ENCODE results near the gene CHERP.
"Not testable (repeated sequence)": the region's sequence is repeated elsewhere in the genome, so short reads cannot be mapped to it uniquely, and the experiment has no call there.

CHERP gene

DNA sequence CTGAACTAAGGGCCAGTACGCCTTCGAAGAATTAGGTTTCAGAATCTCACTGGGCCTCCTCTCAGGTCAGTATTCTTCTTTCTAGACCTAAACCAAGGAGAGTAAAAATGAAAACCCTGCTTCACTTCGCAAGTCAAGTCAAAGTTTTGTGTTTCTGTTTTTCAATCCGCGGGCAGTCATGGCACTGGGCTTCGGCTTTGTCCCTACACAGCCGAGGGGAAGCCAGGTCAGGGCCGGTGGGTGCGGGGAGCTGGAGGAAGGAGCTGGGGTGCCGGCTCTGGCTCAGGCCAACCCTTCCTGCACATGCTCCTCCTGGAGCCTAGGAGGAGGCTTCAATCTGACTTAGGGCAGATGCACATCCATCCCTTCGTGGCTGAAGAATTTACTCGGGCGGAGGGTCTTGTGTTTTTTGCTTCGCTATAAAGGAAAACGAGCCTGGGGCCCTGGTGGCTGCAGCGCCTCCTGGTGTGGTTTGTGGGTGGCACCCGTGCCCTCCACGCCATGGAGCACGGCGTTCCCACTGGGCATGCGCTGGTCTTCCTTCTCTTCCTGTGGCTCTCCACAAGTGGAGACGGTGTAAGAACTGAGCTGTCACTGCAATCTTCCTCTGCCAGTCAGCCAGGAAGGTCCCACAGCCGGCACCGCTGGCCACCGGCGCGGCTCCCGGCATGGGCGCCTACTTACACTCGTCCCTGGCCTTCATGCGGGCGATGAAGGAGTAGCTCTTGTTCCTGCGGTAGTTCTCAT, 23.6 kb downstream of the CHERP start:
- no peak for DNase-seq

DNA sequence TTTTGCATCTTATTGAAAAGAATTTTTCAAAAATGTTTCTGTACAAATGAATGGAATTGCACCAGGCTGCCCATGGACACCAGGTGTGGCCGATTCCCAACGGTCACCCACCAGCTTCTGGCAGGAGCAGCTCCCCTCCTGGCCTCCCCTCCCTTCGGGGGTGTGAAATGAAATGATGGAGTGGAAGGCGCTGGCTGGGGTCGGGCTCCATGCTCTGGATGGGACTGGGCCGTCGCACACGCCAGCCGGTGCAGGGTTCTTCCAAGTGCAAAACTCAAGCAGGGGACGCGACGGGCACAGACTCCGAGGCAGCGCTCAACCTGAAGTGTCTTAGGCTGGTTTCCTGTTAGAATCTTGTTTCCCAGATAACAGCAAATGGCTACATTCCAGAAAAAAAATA, 24.2 kb downstream of the CHERP start:
- DNase-seq: no peak

DNA sequence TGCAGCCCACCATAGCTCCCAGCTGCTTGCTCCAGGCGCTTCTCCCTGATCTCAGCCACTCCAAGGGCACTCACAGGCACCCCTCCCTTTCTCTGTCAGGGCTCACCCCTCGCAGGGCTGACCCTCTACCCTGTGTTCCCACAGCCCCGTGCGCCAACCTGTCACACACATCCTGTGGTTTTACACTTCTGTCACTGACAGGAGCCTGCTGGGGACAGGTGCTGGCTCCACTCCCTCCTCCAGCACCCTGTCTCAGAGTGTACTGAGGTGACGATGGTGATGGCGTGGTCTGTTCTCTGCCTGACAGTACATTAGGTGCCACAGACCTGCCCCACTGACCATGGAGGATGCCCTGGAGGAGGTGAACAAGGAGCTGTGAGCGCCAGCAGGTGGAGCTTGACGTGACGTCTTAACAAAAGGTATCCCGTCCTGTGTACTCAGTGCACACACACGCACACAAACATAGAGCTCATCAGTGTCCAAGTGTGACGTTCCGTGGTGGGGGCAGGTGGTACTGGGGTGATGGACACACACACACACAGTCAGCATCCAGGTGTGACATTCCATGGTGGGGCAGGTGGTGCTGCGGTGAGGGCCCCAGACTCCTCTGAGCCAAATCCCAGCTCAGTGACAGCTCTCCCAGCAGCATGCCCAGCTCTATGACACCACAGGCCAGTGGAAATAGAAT, 25.2 kb downstream of the CHERP start:
- no peak for DNase-seq

DNA sequence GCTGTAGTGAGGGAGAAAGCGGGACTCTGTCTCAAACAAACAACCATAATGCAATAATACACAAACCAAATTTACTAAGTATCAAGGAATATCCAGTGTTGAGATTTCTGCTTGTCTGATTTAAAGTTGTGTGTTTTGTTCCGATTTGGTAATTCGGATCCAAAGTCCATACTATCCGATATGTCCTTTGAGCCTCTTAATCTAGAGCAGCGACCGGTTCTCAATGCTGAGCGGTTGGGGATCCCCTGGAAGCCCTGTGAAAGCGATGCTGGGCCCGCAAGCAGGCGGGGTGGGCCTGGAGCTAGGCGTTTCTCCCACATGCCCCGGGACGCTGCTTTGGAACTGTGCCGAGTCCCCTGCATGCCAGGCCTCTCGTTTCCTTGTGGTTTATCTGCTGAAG, 25.9 kb downstream of the CHERP start:
- no peak for DNase-seq

DNA sequence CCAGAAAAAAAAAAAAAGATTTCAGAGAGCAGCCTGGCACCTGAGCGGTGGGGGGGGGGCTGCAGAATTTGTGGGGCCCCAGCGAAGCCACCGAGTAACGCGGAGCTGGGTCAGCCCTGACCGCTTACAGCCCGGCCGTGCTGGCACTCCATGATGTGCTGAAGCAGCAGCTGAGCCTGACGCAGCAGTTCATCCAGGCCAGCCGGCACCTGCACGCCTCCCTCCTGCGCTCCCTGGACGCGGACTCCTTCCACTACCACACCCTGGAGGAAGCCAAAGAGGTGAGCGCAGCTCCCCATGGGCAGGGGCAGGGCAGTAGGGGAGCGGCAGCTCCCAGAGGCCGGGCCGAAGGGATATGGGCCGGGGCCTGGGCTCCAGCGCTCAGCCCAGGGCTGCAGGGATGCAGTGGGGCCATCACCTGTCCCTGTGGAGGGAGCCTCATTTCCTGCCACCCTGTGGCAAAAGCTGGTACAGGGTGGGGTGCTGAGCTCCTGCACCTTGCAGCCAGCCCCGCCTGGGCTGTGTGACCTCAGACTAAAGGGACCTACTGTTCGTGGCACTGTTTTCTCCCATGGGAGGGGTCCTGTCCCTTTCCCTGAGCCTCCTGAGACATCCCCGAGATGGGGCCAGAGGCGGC, 27.7 kb downstream of the CHERP start:
- DNase-seq: no peak

DNA sequence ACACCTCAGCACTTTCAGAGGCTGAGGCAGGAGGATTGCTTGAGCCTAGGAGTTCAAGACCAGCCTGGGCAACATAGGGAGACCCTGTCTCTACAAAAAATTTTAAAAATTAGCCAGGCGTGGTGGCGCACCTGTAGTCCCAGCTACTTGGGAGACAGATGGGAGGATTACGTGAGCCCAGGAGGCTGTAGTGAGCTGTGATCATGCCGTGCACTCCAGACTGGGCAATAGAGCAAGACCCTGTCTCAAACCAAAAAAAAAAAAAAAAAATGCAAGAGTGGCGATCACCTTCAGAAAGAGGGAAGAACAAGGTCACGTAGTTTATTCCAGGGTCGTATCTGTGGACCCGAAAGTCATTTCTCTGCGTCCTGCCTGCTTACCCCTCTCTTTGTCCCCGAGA, 29.6 kb downstream of the CHERP start:
- not testable (repeated sequence) for DNase-seq

DNA sequence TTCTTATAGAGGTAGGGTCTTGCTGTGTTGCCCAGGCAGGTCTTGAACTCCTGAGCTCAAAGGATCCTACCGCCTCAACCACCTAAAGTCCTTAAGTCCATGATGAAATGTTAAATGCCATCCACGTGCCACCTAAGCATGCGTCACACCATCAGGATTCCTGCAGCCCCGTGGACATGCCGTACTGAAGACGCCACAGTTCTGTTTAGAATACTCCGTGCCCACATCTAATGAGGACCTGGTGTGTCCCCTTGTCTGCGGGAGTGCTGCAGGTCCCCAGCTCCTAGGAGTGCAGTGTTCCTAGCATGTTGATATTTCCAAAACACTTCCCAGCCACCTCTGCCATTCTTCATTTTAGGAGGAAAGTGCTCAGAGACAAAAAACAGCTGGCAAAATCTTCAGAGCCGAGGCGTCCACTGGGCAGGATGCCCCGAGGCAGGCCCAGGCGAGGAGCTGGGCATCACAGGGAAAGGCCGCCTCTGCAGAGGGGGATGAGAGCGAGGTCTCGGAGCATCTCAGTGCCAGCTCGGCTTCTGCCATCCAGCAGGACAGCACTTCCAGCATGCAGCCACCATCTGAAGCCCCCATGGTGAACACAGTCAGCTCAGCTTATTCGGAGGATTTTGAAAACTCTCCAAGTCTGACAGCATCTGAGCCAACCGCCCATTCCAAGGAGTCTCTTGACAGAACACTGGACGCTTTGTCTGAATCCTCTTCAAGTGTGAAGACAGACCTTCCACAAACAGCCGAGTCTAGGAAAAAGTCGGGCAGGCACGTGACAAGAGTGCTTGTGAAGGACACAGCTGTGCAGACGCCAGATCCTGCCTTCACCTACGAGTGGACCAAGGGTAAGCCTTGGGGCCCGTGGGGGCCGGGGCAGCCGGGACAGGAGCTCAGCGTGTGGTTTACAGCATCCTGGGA, 32.8 kb downstream of the CHERP start:
- DNase-seq: no peak

DNA sequence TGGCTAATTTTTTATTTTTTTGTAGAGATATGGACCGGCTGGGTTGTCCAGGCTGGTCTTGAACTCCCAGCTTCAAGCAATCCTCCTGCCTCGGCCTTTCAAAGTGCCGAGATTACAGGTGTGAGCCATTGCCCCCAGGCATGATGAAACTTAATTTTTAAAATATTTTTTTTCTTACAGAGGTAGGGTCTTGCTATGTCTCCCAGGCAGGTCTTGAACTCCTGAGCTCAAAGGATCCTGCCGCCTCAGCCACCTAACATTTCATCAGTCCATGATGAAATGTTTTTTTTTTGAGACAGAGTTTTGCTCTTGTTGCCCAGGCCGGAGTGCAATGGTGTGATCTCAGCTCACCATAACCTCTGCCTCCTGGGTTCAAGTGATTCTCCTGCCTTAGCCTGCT, 33.7 kb downstream of the CHERP start:
- DNase-seq: no peak

DNA sequence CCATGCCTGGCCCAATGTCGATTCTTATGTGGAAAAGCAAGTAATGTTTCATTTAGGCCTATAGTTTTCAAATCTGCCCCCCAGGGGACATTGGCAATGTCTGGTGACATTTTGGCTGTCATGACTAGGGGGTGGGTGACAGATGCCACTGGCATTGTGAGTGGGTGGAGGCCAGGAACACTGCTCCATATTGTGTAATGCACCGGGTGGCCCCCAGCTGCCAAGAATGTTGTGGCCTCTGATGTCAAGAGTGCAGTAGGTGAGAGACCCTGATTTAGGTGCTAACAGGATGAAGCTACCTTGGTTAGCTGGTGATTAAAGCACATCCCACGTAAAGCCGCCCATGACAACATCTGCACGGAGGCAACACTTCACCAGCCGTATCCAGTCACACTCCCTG, 35.3 kb downstream of the CHERP start:
- DNase-seq: no peak

DNA sequence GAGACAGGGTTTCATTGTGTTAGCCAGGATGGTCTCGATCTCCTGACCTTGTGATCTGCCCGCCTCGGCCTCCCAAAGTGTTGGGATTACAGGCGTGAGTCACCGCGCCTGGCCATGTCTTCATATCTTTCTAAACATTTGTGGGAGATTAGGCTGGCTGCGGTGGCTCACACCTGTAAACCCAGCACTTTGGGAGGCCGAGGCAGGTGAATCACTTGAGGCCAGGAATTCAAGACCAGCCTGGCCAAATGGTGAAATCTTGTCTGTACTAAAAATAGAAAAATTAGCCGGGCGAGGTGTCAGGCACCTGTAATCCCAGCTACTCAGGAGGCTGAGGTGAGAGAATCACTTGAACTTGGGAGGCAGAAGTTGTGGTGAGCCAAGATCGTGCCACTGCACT, 36.1 kb downstream of the CHERP start:
- DNase-seq: not testable (repeated sequence)

DNA sequence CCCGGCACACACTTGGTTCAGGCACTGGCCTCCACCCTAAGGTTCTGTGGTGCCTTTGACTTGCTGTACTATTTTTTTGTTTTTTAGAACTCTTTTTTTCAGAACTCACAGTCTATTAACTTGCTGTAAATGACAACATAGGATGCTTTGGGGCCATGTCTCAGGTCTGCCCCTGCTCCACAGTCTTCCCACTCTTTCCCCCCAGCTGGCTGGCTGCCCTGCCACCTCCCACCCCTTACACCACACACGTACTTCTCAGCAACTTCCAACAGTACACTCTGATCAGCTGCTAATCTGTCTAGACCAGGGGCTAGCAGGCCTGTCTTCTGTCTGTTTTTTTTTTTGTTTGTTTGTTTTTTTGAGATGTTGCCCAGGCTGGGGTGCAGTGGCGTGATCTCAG, 38.0 kb downstream of the CHERP start:
- no peak for DNase-seq

DNA sequence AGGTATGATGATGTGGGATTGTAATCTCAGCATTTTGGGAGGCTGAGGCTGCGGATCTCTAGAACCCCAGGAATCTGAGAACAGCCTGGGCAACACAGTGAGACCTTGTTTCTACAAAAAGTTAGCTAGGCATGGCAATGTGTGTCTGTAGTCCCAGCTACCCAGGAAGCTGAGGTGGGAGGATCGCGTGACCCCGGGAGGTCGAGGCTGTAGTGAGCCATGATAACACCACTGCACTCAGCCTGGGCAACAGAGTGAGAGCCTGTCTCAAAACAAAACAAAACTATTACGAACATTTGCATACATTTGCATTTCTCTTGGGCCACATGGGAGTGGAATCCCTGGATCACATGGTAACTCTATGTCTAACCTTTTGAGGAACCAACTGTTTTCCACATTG, 44.4 kb downstream of the CHERP start:
- no peak for DNase-seq

DNA sequence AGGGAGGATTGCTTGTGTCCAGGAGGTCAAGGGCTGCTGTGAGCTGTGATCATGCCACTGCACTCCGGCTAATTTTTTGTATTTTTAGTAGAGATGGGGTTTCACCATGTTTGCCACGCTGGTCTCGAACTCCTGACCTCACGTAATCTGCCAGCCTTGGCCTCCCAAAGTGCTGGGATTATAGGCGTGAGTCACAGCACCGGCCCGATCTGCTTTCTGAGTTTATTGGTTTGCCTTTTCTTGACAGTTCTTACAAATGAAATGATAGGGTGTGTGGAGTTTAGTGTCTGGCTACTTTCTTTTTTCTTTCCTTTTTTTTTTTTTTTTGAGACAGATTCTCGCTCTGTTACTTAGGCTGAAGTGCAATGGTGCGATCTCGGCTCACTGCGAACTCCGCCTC, 45.2 kb downstream of the CHERP start:
- no peak for DNase-seq

DNA sequence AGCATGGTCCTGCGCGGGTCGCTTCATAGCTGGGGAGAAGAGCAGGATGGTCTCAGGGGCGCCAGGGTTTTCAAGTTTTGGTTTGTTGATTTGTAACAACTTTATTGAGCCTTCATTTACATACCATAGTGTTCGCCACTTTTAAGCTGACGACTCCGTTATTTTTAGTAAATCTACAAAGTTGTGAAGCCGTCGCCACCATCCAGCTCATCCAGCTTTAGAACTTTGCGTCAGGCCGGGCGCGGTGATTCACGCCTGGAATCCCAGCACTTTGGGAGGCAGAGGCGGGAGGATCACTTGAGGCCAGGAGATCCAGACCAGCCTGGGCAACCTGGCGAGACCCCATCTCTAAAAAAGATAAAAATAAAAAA, 45.6 kb downstream of the CHERP start:
- peak; percentile 61 for DNase-seq

DNA sequence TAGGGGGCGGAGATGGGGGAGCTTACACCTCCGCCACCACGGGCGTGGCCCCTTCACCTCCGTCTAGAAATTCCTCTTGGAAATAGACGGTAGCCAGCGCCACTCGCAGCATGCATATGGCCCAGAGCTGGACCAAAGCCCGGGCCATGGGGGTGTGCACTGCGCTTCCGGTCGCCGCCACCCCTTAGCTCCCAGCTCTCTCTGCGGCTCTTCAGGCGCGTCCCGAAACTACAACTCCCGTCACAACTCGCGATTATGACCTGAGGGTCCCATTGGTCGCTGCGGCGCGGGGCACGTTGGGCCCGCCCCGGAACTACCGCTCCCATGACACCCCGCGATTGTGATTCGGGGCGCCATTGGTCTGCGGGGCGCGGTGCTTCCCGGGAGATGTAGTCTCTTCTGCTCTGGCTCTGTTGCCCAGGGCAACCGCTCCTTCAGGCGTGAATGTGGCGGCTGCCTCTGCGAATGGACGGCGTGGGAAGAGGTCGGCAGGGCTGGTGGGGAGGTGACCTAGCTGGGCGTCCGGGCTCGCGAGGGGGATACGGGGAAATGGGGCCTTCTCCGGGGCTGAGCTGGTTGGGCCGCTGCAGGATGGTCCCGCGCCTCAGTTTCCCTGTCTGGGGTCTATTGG, 46.1 kb downstream of the CHERP start, which contains the start of the genes C19orf44 and CALR3:
C19orf44 (plus strand) TSS at position 413 of the 631 bp plus-strand sequence. CDS start 4,399 bp downstream, outside the sequence.
CALR3 (minus strand) TSS at position 186 of the 631 bp plus-strand sequence; CDS start at position 148, 38 bp downstream.
- DNase-seq: peak; percentile 99

DNA sequence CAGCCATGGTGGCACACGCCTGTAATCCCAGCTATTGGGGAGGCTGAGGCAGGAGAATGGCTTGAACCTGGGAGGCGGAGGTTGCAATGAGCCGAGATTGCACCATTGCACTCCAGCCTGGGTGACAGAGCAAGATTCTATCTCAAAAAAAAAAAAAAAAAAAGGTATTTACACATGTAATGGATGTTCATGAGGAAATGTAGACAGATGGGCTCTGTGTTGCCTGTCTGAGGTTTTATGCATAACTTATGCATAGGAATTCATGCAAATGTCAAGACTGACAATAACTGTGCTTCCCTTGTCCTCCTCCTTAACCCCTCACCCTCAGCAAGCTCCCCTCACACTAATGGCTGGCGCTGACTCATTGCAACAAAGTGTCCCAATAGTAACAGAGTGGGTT, 55.8 kb downstream of the CHERP start:
- DNase-seq: peak; percentile 5

DNA sequence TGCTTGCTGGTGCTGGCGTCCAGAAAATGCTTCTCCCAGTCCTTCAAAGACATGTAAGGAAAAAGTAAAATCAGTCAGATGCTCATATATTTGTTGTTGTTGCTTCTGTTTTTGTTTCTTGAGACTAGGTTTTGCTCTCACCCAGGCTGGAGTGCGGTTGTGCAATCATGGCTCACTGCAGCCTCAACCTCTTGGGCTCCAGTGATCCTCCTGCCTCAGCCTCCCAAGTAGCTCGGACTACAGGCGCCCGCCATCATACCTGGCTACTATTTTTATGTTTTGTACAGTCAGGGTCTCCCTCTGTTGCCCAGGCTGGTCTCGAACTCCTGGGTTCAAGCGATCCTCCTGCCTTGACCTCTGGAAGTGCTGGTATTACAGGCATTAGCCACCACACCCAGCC, 59.5 kb downstream of the CHERP start:
- no peak for DNase-seq

DNA sequence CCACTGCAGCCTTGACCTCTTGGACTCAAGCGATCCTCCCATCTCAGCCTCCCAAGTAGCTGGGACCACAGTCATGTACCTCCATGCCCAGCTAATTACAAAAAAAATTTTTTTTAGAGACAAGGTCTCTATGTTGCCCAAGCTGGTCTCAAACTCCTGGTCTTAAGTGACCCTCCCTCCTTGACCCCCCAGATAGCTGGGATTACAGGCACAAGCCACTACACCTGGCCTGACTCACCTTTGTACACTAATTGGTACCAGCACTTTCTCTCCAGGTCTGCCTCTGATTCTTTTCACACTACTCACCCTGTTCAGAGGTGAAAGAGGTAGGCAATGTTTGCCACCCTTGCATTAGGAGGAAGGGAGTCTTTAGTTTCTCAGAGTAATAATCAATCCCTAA, 64.9 kb downstream of the CHERP start:
- no peak for DNase-seq

DNA sequence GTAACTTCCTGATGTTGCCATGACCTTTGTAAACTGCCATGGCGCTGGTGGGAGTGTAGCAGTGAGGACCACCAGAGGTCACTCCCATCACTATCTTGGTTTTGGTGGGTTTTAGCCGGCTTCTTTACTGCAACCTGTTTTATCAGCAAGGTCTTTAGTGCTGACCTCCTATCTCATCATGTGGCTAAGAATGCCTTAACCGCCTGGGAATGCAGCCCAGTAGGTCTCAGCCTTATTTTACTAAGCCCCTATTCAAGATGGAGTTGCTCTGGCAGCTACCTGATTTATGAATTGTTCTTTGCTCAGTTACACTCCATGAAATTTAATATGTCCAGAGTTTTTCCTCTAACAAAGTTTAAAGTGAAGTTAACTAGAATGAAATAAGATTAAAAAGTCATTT, 65.8 kb downstream of the CHERP start:
- no peak for DNase-seq

DNA sequence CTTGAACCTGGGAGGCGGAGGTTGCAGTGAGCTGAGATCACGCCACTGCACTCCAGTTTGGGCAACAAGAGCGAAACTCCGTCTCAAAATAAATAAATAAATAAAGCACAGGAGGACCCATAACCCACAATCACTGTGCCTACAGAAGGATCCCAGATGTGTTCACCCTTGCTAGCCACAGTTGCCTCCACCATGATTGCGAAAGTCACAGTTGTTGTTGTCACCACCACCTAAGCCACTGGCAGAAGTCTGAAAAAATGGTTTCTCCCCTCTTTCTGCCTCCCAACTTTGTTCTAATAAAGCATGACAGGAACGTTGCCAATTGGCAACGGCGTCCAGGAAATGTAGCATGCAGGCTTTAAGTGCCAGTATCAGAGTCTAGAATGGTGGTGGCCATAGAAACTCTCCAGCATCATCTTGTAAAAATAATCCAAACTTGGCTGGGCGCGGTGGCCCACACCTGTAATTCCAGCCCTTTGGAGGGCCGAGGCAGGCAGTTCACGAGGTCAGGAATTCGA, 68.3 kb downstream of the CHERP start:
- DNase-seq: no peak

DNA sequence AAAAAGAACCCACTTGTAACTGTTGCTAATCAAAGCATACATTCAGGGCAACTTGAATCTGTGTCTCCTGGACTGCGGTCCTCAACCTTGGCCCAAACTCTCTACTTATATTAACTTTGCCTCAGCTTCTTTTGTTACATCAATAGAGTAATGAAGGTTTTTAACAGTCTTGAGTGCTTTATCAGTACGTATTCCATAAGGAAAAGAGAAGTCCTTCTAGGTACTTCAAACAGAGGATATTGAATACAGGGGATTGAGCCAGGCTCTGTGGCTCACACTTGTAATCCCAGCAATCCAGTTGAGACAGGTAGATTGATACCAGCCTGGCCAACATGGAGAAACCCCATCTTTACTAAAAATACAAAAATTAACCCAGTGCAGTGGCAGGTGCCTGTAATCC, 69.2 kb downstream of the CHERP start:
- no peak for DNase-seq

DNA sequence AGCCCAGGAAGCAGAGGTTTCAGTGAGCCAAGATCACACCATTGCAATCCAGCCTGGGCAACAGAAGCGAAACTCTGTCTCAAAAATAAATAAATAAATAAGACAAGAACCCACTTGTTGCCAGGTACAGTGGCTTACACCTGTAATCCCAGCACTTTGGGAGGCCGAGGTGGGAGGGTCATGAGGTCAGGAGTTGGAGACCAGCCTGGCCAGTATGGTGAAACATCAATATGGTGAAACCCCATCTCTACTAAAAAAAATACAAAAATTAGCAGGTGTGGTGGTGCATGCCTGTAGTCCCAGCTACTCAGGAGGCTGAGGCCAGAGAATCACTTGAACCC, 69.7 kb downstream of the CHERP start:
- DNase-seq: not testable (repeated sequence)

Data from fibroblast of skin of right biceps (primary cell).